H1 (cell line): ENCODE data around the gene MCC. TPM values are rescaled to one million over a fixed set of nuclear protein-coding genes. Genes with fewer than 3 reads are reported as not detected.

Experiments
- CBX5 ChIP-seq: fragments of 300-800, 300-1000 bp; sonication (generic); IDR thresholded peaks from 2 replicates; pipeline ENCODE4 v1.7.1; 2016; ENCODE audit warnings: antibody characterized with exemption, low read length, low read depth
- CHD1 ChIP-seq: IDR thresholded peaks from 2 replicates; pipeline ENCODE4 v1.6.1; 2012; ENCODE audit warnings: low read depth, low read length, improper control_type of control experiment
- POU5F1 ChIP-seq: IDR thresholded peaks from 2 replicates; pipeline ENCODE4 v1.6.1; 2011; ENCODE audit warnings: low read depth, mild to moderate bottlenecking, low read length, moderate library complexity
- SAP30 ChIP-seq: fragments of 300-600 bp; sonication (generic); IDR thresholded peaks from 2 replicates; pipeline ENCODE4 v1.7.1; 2012; ENCODE audit warnings: low read length, moderate library complexity, mild to moderate bottlenecking, inconsistent platforms; ENCODE audit not compliant: insufficient read depth, insufficient replicate concordance
- SRF ChIP-seq: IDR thresholded peaks from 2 replicates; pipeline ENCODE4 v1.6.1; 2011; ENCODE audit warnings: mild to moderate bottlenecking, low read depth, low read length, moderate library complexity
- polyA plus RNA-seq, 7 experiments: library from polyadenylated mRNA; depleted of rRNA in 3 of 7; stranded (reverse) in 5 of 7; unstranded in 2 of 7; fragments of >200 nt in 5 of 7; fragments of 200-250 nt in 2 of 7; gene quantifications; 1 replicate in 5 of 7; 2 replicates in 1 of 7; 4 replicates in 1 of 7; pipeline versions ENCODE4 v1.2.1 to v1.2.3, GENCODE V29; 2011 to 2013; ENCODE audit warnings: missing spikeins in 2 of 7, mixed read lengths in 2 of 7
- total RNA-seq: library from RNA; stranded (reverse); fragmentation: NEBNext Ultra II Directional; extraction: Animal tissue kit (Norgen Biotek cat#: 25700); gene quantifications from 2 replicates; pipeline ENCODE4 v1.2.1, GENCODE V29; 2021
- TF ChIP-seq, protein P1 (sequence below): IDR thresholded peaks from 2 replicates; pipeline ENCODE4 v1.6.1; 2011; ENCODE audit warnings: low read length, improper control_type of control experiment

The MCC gene
- total and polyA plus RNA-seq, 2 of the 8 experiments (the other 6 are each of a cell fraction or from before 2014, with no cell fraction given), result 2.6 to 18.3 TPM

DNA sequence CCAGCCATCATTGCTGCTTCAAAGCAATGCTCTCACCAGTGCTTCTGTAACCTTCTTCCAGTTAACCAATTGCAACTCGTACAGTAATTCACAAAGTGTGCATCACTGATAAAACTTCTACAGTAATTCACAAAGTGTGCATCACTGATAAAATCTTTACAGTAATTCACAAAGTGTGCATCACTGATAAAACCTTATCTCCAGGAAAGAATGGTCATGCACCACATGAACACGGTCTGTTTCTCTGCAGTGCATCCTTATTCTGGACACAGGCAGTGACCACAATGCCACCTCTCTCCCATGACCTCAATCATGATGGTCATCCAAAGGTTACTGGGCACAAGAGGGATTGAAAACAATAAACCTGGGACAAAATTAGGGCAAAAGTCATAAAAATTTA is 207.1 kb downstream of the MCC start (continued):
- TF ChIP-seq, protein P1, sequence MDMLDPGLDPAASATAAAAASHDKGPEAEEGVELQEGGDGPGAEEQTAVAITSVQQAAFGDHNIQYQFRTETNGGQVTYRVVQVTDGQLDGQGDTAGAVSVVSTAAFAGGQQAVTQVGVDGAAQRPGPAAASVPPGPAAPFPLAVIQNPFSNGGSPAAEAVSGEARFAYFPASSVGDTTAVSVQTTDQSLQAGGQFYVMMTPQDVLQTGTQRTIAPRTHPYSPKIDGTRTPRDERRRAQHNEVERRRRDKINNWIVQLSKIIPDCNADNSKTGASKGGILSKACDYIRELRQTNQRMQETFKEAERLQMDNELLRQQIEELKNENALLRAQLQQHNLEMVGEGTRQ, result no peak
- no peak for TF ChIP-seq POU5F1
- no peak for TF ChIP-seq SAP30
- TF ChIP-seq SRF, result no peak
- no peak for TF ChIP-seq CHD1
- TF ChIP-seq CBX5, result no peak
- TF ChIP-seq, all 59 proteins: peak for 0
